ENCODE results near the gene SBSN. TPM values are rescaled to one million over a fixed set of nuclear protein-coding genes. Genes with fewer than 3 reads are reported as not detected.

SBSN gene
- total and polyA plus RNA-seq, 9 of the 15 experiments (the other 6 are each of a cell fraction or from before 2014, with no cell fraction given): 0.05 TPM; not detected in 8

- no peak for TF ChIP-seq ZHX1 (conservative IDR thresholded peaks at IDR 0.05; ENCODE audit: low read length)
- peak; percentile 77 to 79 for TF ChIP-seq NRF1 (conservative IDR thresholded peaks at IDR 0.05 in 1 of 2, IDR thresholded peaks at IDR 0.05 in 1 of 2)
- TF ChIP-seq TFAP4 (CRISPR knock-in tag; IDR thresholded peaks at IDR 0.05; ENCODE audit: borderline replicate concordance): peak; percentile 86
- TF ChIP-seq CREM (IDR thresholded peaks at IDR 0.05; ENCODE audit: low read depth): peak; percentile 99
- TF ChIP-seq ARID3B (CRISPR knock-in tag; IDR thresholded peaks at IDR 0.05; ENCODE audit: borderline replicate concordance): no peak
- TF ChIP-seq CREB1 (IDR thresholded peaks at IDR 0.05): peak; percentile 96
- TF ChIP-seq CREB1 (CRISPR knock-in tag; IDR thresholded peaks at IDR 0.05): peak; percentile 98
- no peak for TF ChIP-seq HDGF (IDR thresholded peaks at IDR 0.05)
- TF ChIP-seq NR2F6 (CRISPR knock-in tag; IDR thresholded peaks at IDR 0.05): 0 out of 2 replicates have a peak, but pooled peaks have one; percentile 57
Observed at GRCh38 chr19:35545001-35545854, 17.1 kb upstream of the SBSN start, which contains the start of gene TMEM147 (continued).

Measured in K562 (cell line).